VCaP (cell line): ENCODE data around the gene PROSER3.

Experiments used
- H3K27ac ChIP-seq: fragments of 450-650 bp; 2 replicates; pipeline ENCODE4 v1.5.1; 2017
- TF ChIP-seq, protein P1 (sequence below): fragments of 450-650 bp; conservative IDR thresholded peaks from 2 replicates; pipeline ENCODE4 v1.5.1; 2017; ENCODE audit warnings: mild to moderate bottlenecking, moderate library complexity

The PROSER3 gene

GRCh38 chr19:35813043-35813890 is 55.3 kb downstream of the PROSER3 start:
- TF ChIP-seq, protein P1, sequence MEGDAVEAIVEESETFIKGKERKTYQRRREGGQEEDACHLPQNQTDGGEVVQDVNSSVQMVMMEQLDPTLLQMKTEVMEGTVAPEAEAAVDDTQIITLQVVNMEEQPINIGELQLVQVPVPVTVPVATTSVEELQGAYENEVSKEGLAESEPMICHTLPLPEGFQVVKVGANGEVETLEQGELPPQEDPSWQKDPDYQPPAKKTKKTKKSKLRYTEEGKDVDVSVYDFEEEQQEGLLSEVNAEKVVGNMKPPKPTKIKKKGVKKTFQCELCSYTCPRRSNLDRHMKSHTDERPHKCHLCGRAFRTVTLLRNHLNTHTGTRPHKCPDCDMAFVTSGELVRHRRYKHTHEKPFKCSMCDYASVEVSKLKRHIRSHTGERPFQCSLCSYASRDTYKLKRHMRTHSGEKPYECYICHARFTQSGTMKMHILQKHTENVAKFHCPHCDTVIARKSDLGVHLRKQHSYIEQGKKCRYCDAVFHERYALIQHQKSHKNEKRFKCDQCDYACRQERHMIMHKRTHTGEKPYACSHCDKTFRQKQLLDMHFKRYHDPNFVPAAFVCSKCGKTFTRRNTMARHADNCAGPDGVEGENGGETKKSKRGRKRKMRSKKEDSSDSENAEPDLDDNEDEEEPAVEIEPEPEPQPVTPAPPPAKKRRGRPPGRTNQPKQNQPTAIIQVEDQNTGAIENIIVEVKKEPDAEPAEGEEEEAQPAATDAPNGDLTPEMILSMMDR, result no peak
- no peak overlapping the region for H3K27ac ChIP-seq

GRCh38 chr19:35816262-35816661 is 58.3 kb downstream of the PROSER3 start:
- no peak overlapping the region for H3K27ac ChIP-seq
- TF ChIP-seq, protein P1, result no peak

- TF ChIP-seq, protein P1, result no peak
- H3K27ac ChIP-seq, result no peak overlapping the region
Measured at GRCh38 chr19:35816846-35817245, 58.9 kb downstream of the PROSER3 start.

DNA sequence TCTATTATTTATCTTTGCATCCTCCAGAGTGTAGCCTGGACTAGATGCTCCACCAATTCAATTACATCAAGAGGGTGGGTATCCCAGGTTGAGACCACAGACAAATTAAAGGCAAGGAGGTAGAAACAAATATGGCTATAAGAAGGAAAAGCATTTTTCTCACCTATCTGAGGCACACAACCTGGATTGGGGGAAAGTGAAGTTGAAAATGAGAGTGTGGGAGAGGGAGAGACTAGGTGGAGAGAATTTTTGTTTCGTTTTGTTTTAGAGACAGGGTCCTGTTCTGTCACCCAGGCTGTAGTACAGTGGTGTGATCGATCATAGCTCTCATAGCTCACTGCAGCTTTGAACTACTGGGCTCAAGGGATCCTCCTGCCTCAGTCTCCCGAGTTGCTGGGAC is 60.5 kb downstream of the PROSER3 start:
- TF ChIP-seq, protein P1, result no peak
- H3K27ac ChIP-seq, result no peak overlapping the region
